AG04450 (cell line): ENCODE data around the gene ANO1. TPM values are rescaled to one million over a fixed set of nuclear protein-coding genes. Genes with fewer than 3 reads are reported as not detected.

Source experiments
- CTCF ChIA-PET: fragments of 300-600, 350-600 bp; formaldehyde crosslinking; extraction: SDS; loops from one replicate; lab custom pipeline; 2022; ENCODE audit warnings: antibody characterized with exemption, inconsistent platforms; lab: Charles Lee
- POLR2A ChIA-PET: fragments of 350-600 bp; formaldehyde crosslinking; extraction: SDS; loops from one replicate; lab custom pipeline; 2021; ENCODE audit warnings: antibody characterized with exemption, inconsistent platforms; lab: Yijun Ruan, JAX
- DNase-seq: peaks from one replicate; pipeline ENCODE4 v3.0.0-alpha.2; 2011; ENCODE audit warnings: low read depth, low spot score
- H3K27ac ChIP-seq: one replicate; pipeline ENCODE4 v1.5.1; 2012; ENCODE audit warnings: low read depth, low read length, control low read depth
- H3K27me3 ChIP-seq: one replicate; pipeline ENCODE4 v1.6.0; 2012; ENCODE audit warnings: low read length; ENCODE audit not compliant: control insufficient read depth, insufficient read depth
- H3K4me3 ChIP-seq: 2 replicates; pipeline ENCODE4 v1.5.1; 2011; ENCODE audit warnings: mild to moderate bottlenecking, low read depth, low read length, control low read depth
- H3K9me3 ChIP-seq: 2 replicates; pipeline ENCODE4 v1.5.1; 2012; ENCODE audit warnings: low read length; ENCODE audit not compliant: control insufficient read depth, insufficient read depth
- polyA plus RNA-seq: library from polyadenylated mRNA; depleted of rRNA; stranded (reverse); fragments of >200 nt; gene quantifications from 2 replicates; pipeline ENCODE4 v1.2.3, GENCODE V29; 2011
- TF ChIP-seq, protein P1 (sequence below): IDR thresholded peaks from 2 replicates; pipeline ENCODE4 v1.5.1; 2011; ENCODE audit warnings: low read depth, low read length, control low read depth, inconsistent platforms

The ANO1 gene
- polyA plus RNA-seq, 1 experiment: 10.3 TPM

DNA sequence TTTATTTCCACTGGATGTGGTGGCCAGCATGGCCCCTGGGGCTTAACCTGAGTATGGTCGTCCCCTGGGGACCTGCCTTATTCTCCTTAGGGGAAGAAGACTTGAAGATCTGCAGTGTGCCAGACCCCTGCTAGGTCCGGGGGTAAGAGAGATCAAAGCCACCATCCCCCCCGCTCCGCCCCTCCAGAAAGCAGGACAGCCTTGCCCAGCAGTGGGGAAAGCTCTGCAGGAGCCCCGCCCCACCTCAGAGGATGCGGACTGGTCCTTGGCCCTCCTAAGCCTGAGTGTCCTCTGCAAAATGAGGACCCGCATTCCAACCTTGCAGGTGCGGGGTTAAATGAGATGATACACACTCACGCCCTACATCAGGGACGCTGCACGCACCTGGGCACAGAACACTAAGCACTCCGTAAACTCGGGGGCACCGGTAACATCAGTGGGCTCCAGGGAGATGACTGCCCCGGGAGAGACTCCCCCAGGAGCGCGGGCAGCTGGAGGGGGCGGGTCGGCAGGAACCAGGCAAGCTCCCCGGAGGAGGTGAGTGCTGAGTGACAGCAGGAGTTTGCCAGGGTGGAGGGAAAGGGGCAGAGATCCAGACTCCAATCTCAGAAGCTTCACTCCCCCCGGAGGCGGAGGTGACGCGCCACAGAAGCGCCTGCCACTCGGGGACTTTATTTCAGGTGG, 564 bp upstream of the ANO1 start:
- TF ChIP-seq, protein P1, sequence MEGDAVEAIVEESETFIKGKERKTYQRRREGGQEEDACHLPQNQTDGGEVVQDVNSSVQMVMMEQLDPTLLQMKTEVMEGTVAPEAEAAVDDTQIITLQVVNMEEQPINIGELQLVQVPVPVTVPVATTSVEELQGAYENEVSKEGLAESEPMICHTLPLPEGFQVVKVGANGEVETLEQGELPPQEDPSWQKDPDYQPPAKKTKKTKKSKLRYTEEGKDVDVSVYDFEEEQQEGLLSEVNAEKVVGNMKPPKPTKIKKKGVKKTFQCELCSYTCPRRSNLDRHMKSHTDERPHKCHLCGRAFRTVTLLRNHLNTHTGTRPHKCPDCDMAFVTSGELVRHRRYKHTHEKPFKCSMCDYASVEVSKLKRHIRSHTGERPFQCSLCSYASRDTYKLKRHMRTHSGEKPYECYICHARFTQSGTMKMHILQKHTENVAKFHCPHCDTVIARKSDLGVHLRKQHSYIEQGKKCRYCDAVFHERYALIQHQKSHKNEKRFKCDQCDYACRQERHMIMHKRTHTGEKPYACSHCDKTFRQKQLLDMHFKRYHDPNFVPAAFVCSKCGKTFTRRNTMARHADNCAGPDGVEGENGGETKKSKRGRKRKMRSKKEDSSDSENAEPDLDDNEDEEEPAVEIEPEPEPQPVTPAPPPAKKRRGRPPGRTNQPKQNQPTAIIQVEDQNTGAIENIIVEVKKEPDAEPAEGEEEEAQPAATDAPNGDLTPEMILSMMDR: no peak
- ChIA-PET POLR2A (no interaction called here), CTCF (no interaction called here)
- Histone ChIP-seq H3K9me3 (no peaks in the 10 kb centered on the region; the same call in 1 of the 2 replicates), H3K27me3 (peaks cover 43% of the 10 kb centered on the region), H3K4me3 (peak overlapping the region; percentile 31), H3K27ac (no peak overlapping the region)
- DNase-seq: no peak

DNA sequence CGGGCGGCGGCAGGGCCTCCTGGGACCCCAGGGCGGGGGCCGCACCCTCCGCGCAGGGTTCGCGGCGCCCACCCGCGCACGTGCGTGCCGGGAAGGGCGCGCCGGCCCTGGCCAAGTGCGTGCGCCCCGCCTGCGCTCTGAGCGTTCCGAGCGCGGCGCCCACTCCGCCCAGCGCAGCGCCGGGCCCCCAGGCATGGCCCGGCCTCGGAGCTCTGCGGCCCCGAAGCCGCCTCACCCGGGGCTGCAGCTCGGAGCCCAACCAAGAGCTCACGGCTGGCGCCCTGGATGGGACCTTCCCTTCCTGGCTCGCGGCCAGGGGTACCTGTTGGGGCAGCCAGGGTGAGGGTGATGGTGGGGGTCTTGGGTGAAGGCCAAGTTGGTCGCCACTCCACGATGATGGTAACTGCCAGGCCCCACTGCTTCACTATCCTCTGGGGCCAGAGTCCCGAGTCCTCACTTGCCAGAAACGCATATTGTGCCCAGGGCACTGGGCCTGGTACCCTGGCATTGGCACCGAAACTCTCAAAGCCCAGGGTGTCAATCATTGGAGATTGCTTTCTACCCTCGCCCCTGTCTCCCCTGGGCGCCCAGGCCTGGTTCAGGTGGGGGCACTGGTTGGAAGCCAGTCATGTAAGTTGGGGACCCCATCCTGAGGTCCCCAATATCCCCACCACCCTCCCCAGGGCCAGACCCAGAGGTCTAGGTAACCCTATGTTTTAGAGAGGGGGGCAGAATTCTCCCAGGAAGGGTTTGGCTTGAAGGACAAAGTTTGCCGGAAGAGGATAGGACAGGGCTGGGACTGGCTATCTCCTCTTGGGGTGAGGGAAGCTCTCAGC, 882 bp downstream of the ANO1 start:
- CTCF ChIA-PET: interaction anchor here (2.7 kb wide), 1 partner anchor 160 kb away, joined by 8 read pairs; no protein-coding TSS in a partner anchor
- H3K4me3 ChIP-seq: peak overlapping the region; percentile 44; the same call in 1 of the 2 replicates
- no peak for DNase-seq
- no peak overlapping the region for H3K27ac ChIP-seq
- TF ChIP-seq, protein P1: no peak
- H3K27me3 ChIP-seq: peaks cover 42% of the 10 kb centered on the region
- H3K9me3 ChIP-seq: no peaks in the 10 kb centered on the region; the same call in 1 of the 2 replicates
- POLR2A ChIA-PET: no interaction called here

DNA sequence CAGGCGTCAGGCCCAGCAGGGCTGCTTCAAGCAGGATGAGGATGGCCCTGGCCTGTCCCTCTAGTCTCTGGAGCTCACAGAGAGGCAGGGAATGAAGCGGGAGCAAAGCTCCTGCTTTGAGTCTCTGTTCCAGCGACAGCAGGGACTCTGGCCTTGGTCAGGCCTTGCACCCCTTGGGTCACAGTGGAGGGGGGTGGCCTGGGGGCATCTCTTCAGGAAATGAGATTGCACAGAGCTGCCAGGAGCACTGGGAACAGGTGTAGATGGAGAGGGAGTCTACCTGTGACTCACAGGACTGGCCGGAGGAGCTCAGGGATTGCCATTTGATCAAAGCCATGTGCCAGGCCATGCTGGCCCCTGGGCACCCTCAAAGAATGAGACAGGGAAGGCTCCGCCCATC, 1.6 kb downstream of the ANO1 start:
- ChIA-PET POLR2A (interaction anchor here (1.2 kb wide), 1 partner anchor 74 kb away, joined by 3 read pairs; no protein-coding TSS in a partner anchor), CTCF (interaction anchor here (2.7 kb wide), 1 partner anchor 161 kb away, joined by 8 read pairs; no protein-coding TSS in a partner anchor)
- TF ChIP-seq, protein P1: no peak
- Histone ChIP-seq H3K4me3 (no peak overlapping the region), H3K27me3 (peaks cover 42% of the 10 kb centered on the region), H3K9me3 (no peaks in the 10 kb centered on the region), H3K27ac (no peak overlapping the region)
- no peak for DNase-seq

DNA sequence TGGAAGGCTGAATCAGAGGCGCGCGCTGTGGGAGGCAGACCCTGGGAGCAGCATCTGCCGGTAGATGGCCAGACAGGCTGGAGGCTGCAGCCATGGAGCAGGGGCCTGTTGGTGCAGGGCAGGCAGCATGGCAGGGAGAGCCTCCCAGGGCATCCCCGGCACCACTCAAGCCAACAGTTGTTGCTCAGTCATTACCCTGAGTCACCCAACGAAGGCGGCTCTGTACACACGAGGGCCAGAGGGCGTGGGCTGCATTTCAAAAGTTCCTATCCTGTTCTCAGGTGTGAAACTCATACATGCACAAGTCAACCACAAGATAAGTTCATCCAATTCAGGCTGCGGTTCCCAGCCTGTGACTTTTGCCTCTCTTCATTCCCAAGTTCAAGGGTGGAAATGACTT, 2.6 kb downstream of the ANO1 start:
- ChIA-PET CTCF (interaction anchor here (2.7 kb wide), 1 partner anchor 162 kb away, joined by 8 read pairs; no protein-coding TSS in a partner anchor), POLR2A (interaction anchor here (1.2 kb wide), 1 partner anchor 75 kb away, joined by 3 read pairs; no protein-coding TSS in a partner anchor)
- TF ChIP-seq, protein P1: no peak
- no peak overlapping the region for H3K4me3 ChIP-seq
- no peak overlapping the region for H3K27ac ChIP-seq
- DNase-seq: no peak
- no peaks in the 10 kb centered on the region for H3K9me3 ChIP-seq
- H3K27me3 ChIP-seq: peaks cover 42% of the 10 kb centered on the region
